ENCODE results near the gene NANOS2. TPM values are rescaled to one million over a fixed set of nuclear protein-coding genes. Genes with fewer than 3 reads are reported as not detected.

Gene NANOS2
- total and polyA plus RNA-seq, 2 of the 13 experiments (the other 11 are each of a cell fraction or from before 2014, with no cell fraction given) = not detected

DNA sequence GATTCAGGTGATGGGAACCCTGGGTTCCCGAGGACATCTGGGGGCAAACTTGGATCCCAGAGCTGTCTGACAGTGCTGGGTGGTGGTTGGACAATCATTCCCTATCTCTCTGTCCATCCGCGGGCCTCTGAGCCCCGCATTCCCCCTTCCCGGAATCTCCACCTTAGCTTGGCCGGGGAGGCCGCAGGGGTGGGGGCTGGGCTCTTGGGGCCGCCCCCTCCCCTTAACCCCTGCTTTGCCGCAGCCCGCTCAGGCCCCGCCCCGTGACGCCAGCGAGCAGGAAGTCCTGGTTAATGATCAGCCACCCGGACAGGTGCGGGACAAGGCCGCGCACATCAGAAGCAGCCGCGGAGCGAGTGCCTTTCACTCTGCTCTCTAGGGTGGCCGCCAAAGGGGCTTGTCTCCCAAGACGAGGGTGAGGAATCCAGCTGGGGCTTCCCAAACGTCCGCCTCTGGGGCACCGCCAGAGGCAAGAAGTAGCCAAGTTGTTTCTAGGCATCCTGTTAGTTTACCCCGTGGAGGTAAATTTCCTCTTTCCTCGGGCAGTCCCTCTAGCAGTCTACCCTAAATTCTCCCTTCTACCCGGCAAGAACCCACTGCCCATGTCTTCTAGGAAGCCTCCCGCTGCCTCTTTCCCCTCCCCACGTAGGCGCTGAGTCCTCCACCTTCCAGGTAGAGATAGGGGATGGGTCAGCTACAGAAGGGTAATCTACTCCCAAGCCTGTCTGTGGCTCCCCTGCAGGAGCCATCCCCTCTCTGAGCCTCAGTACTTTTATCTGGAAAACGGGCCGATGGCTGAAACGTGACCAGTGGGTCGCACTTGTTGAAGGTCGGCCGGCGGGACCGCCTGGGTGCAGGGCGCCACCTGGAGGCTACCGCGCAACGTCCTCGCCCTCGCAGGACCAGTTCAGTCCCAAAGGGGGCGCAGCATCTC is 31.7 kb downstream of the NANOS2 start (continued):
- TF ChIP-seq ZNF691 (CRISPR knock-in tag; IDR thresholded peaks at IDR 0.05; ENCODE audit: borderline replicate concordance, low read depth) (peak; percentile 35; the same call in 1 of the 2 replicates), STAG1 (CRISPR knock-in tag; IDR thresholded peaks at IDR 0.05) (peak; percentile 97), CERS6 (CRISPR knock-in tag; IDR thresholded peaks at IDR 0.05) (no peak), TARDBP (CRISPR knock-in tag; IDR thresholded peaks at IDR 0.05) (peak; percentile 96), ZNF619 (CRISPR knock-in tag; IDR thresholded peaks at IDR 0.05) (no peak), GABPB1 (CRISPR knock-in tag; IDR thresholded peaks at IDR 0.05) (peak; percentile 83), JUND (CRISPR knock-in tag; IDR thresholded peaks at IDR 0.05) (no peak), NR2C2 (CRISPR knock-in tag; IDR thresholded peaks at IDR 0.05; ENCODE audit: borderline replicate concordance) (no peak; the same call in none of the 2 replicates), RBM22 (optimal IDR thresholded peaks at IDR 0.05; ENCODE audit: low read length) (peak; percentile 91), RCOR2 (CRISPR knock-in tag; IDR thresholded peaks at IDR 0.05) (peak; percentile 99), MEF2D (CRISPR knock-in tag; IDR thresholded peaks at IDR 0.05) (no peak; the same call in 1 of the 2 replicates), RBM39 (IDR thresholded peaks at IDR 0.05; ENCODE audit: low read depth, low read length, poor library complexity, severe bottlenecking) (peak; percentile 44), ZBTB7A (CRISPR knock-in tag; IDR thresholded peaks at IDR 0.05) (peak; percentile 28; the same call in 1 of the 2 replicates), ZSCAN31 (CRISPR knock-in tag; IDR thresholded peaks at IDR 0.05; ENCODE audit: low read depth) (peak; percentile 83), TIGD3 (CRISPR knock-in tag; IDR thresholded peaks at IDR 0.05; ENCODE audit: borderline replicate concordance) (peak; percentile 59; the same call in 1 of the 2 replicates), ZNF318 (CRISPR knock-in tag; IDR thresholded peaks at IDR 0.05) (peak; percentile 99), ZFP82 (CRISPR knock-in tag; IDR thresholded peaks at IDR 0.05; ENCODE audit: borderline replicate concordance) (no peak; the same call in 1 of the 2 replicates)

Measured in HepG2 (cell line).